SK-N-SH treated with all-trans-retinoic acid at 6 μM for 48 hours (cell line): ENCODE measurements around the gene APOLD1.

Experiments
- ATAC-seq: fragments of 200-7000 bp; cut with Tn5 transposase; 3 replicates; pipeline ENCODE4 v1.9.1; 2020; ENCODE audit warnings: mild to moderate bottlenecking, moderate library complexity
- ARNTL ChIP-seq: fragments of 450-650 bp; formaldehyde crosslinking; IDR thresholded peaks from 2 replicates; pipeline ENCODE4 v1.5.0; 2020; ENCODE audit warnings: low read depth, mild to moderate bottlenecking, moderate library complexity, borderline replicate concordance
- BACH2 ChIP-seq: fragments of 250-450 bp; sonication (Bioruptor Pico); IDR thresholded peaks from 2 replicates; pipeline ENCODE4 v1.9.0; 2021; ENCODE audit warnings: mild to moderate bottlenecking, borderline replicate concordance
- CREB5 ChIP-seq: fragments of 250-450 bp; sonication (Bioruptor Pico); IDR thresholded peaks from 2 replicates; pipeline ENCODE4 v1.5.1; 2020; ENCODE audit warnings: low read depth, mild to moderate bottlenecking, moderate library complexity
- CSDC2 ChIP-seq: fragments of 250-450 bp; sonication (Bioruptor Pico); IDR thresholded peaks from 2 replicates; pipeline ENCODE4 v1.5.0; 2020; ENCODE audit warnings: mild to moderate bottlenecking, moderate library complexity
- ESRRG ChIP-seq: fragments of 250-450 bp; sonication (Bioruptor Pico); IDR thresholded peaks from 2 replicates; pipeline ENCODE4 v1.6.1; 2021; ENCODE audit warnings: mild to moderate bottlenecking
- ISL1 ChIP-seq: fragments of 250-450 bp; sonication (Bioruptor Pico); IDR thresholded peaks from 2 replicates; pipeline ENCODE4 v2.1.2; 2022; ENCODE audit warnings: mild to moderate bottlenecking, moderate library complexity
- OSR1 ChIP-seq: fragments of 250-450 bp; sonication (Bioruptor Pico); IDR thresholded peaks from 2 replicates; pipeline ENCODE4 v1.8.0; 2022; ENCODE audit warnings: moderate library complexity, mild to moderate bottlenecking, inconsistent platforms
- PATZ1 ChIP-seq: fragments of 250-450 bp; sonication (Bioruptor Pico); IDR thresholded peaks from 2 replicates; pipeline ENCODE4 v1.8.0; 2020; ENCODE audit warnings: mild to moderate bottlenecking, moderate library complexity, borderline replicate concordance
- PPARA ChIP-seq: fragments of 250-450 bp; sonication (Bioruptor Pico); IDR thresholded peaks from 2 replicates; pipeline ENCODE4 v1.5.0; 2020; ENCODE audit warnings: mild to moderate bottlenecking, borderline replicate concordance
- SNAI2 ChIP-seq: fragments of 250-450 bp; sonication (Bioruptor Pico); IDR thresholded peaks from 2 replicates; pipeline ENCODE4 v1.5.0; 2020; ENCODE audit warnings: mild to moderate bottlenecking, moderate library complexity
- TOX ChIP-seq: fragments of 250-450 bp; sonication (Bioruptor Pico); IDR thresholded peaks from 2 replicates; pipeline ENCODE4 v1.8.0; 2021; ENCODE audit warnings: mild to moderate bottlenecking, moderate library complexity, borderline replicate concordance
- TSHZ2 ChIP-seq: fragments of 250-450 bp; sonication (Bioruptor Pico); IDR thresholded peaks from 2 replicates; pipeline ENCODE4 v1.5.0; 2020; ENCODE audit warnings: mild to moderate bottlenecking, moderate library complexity
- ZC3H10 ChIP-seq: fragments of 250-450 bp; sonication (Bioruptor Pico); IDR thresholded peaks from 2 replicates; pipeline ENCODE4 v1.5.1; 2021; ENCODE audit warnings: mild to moderate bottlenecking, moderate library complexity
- ZFP3 ChIP-seq: fragments of 250-450 bp; sonication (Bioruptor Pico); IDR thresholded peaks from 2 replicates; pipeline ENCODE4 v1.5.0; 2020; ENCODE audit warnings: mild to moderate bottlenecking, moderate library complexity
- ZFP30 ChIP-seq: fragments of 450-650 bp; formaldehyde crosslinking; IDR thresholded peaks from 2 replicates; pipeline ENCODE4 v1.5.0; 2022; ENCODE audit warnings: mild to moderate bottlenecking, moderate library complexity
- ZNF565 ChIP-seq: fragments of 450-650 bp; formaldehyde crosslinking; conservative IDR thresholded peaks from 2 replicates; pipeline ENCODE4 v1.5.0; 2020; ENCODE audit warnings: low read depth, mild to moderate bottlenecking, moderate library complexity
- ZNF70 ChIP-seq: fragments of 450-650 bp; formaldehyde crosslinking; IDR thresholded peaks from 2 replicates; pipeline ENCODE4 v1.5.0; 2020; ENCODE audit warnings: mild to moderate bottlenecking, moderate library complexity
- TF ChIP-seq, protein P1 (sequence below): fragments of 250-450 bp; sonication (Bioruptor Pico); IDR thresholded peaks from 2 replicates; pipeline ENCODE4 v1.8.0; 2021; ENCODE audit warnings: low read depth, mild to moderate bottlenecking, moderate library complexity, borderline replicate concordance

APOLD1 gene

DNA sequence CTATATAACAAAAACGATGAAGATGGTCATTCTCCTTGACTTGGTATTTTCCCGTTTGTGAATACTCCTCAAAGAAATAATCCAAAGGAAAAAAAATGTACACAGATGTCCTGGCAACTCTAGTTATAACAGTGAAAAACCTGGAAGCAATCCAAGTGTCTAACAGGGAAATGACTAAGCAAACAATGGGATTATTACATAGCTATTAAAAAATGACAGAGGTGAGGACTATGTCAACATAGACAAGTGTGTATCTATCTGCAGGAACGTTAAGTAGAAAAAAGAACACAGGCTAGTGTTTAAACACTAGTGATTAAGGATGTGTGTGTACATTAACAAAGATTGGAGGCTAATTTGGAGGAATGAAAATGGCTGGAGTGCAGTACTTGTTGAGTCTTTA, 5.9 kb upstream of the APOLD1 start:
- no peak for TF ChIP-seq SNAI2
- peak; percentile 58 for TF ChIP-seq ISL1 (CRISPR knock-in tag)
- peak; percentile 86 for ATAC-seq

DNA sequence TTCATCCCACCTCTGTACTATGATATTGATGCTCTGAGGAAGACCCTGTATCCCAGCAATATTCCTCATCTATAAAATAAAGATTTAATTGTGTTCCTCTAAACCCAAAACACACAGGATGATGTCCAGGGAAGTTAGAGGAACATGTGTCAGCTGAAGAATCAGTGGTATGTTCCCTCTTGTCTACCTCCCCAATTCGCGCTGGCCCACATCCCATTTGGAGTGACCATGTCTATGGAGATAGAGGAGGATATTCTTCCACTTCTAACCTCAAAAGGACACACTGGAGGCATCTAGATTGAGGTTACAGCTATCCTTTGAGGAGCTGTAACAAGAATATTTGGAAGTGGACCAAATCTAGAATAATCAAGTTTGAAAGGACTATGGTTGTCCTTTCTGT, 1.3 kb upstream of the APOLD1 start:
- no peak for ATAC-seq

DNA sequence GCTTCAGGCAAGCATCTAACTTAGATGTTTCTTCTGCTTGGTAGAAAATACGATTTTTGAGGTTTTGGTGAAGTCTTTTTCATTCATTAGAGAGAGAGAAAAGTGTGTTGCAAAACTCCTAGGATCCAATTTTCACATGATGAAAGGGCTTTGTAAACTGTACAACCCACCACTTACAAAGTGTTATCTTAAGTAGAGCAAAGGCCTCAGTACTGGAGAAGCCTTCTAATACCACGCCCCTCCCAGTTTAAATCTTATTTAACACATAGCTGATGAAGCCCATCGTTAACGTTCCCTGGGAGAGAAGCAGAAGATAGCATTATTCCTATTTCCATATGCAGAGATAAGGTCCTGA, 869 bp downstream of the APOLD1 start:
- TF ChIP-seq TOX (CRISPR knock-in tag) = no peak
- TF ChIP-seq TSHZ2 (CRISPR knock-in tag) = no peak
- TF ChIP-seq, protein P1, sequence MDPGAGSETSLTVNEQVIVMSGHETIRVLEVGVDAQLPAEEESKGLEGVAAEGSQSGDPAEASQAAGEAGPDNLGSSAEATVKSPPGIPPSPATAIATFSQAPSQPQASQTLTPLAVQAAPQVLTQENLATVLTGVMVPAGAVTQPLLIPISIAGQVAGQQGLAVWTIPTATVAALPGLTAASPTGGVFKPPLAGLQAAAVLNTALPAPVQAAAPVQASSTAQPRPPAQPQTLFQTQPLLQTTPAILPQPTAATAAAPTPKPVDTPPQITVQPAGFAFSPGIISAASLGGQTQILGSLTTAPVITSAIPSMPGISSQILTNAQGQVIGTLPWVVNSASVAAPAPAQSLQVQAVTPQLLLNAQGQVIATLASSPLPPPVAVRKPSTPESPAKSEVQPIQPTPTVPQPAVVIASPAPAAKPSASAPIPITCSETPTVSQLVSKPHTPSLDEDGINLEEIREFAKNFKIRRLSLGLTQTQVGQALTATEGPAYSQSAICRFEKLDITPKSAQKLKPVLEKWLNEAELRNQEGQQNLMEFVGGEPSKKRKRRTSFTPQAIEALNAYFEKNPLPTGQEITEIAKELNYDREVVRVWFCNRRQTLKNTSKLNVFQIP (CRISPR knock-in tag) = no peak
- no peak for TF ChIP-seq ZC3H10 (CRISPR knock-in tag)
- no peak for TF ChIP-seq PPARA (CRISPR knock-in tag)
- TF ChIP-seq ARNTL (CRISPR knock-in tag) = no peak
- TF ChIP-seq, all 23 proteins: peak for 0
- ATAC-seq = peak; percentile 7

More for the DNA sequence above, 1.3 kb upstream of the APOLD1 start:
- TF ChIP-seq CREB5 (CRISPR knock-in tag) (no peak), ZFP30 (CRISPR knock-in tag) (no peak), SNAI2 (no peak), ZFP3 (CRISPR knock-in tag) (no peak), ZNF70 (CRISPR knock-in tag) (no peak), OSR1 (CRISPR knock-in tag) (no peak), ISL1 (CRISPR knock-in tag) (no peak), ESRRG (no peak), ZC3H10 (CRISPR knock-in tag) (no peak), CSDC2 (CRISPR knock-in tag) (no peak), PATZ1 (no peak), ZNF565 (CRISPR knock-in tag) (no peak)

DNA sequence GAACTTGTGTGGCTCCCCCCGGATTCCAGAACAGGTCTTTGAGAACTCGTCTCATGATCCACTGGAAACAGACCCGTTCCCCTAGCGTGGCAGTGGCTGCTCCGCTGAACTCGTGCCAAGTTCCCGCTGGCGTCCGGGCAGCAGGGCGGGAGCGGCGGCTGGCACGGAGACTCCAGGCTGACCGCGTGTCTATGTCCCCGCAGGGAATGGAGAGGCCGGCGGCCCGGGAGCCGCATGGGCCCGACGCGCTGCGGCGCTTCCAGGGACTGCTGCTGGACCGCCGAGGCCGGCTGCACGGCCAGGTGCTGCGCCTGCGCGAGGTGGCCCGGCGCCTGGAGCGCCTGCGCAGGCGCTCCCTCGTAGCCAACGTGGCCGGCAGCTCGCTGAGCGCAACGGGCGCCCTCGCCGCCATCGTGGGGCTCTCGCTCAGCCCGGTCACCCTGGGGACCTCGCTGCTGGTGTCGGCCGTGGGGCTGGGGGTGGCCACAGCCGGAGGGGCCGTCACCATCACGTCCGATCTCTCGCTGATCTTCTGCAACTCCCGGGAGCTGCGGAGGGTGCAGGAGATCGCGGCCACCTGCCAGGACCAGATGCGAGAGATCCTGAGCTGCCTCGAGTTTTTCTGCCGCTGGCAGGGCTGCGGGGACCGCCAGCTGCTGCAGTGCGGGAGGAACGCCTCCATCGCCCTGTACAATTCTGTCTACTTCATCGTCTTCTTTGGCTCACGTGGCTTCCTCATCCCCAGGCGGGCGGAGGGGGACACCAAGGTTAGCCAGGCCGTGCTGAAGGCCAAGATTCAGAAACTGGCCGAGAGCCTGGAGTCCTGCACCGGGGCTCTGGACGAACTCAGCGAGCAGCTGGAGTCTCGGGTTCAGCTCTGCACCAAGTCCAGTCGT, 1.5 kb downstream of the APOLD1 start:
- ATAC-seq = peak; percentile 94
- peak; percentile 55; the same call in 1 of the 2 replicates for TF ChIP-seq SNAI2
- TF ChIP-seq ZNF565 (CRISPR knock-in tag) = no peak
- TF ChIP-seq BACH2 (CRISPR knock-in tag) = no peak
- TF ChIP-seq ARNTL (CRISPR knock-in tag) = no peak
- TF ChIP-seq CREB5 (CRISPR knock-in tag) = no peak
- 0 out of 2 replicates have a peak, but pooled peaks have one; percentile 39 for TF ChIP-seq CSDC2 (CRISPR knock-in tag)
- TF ChIP-seq ZC3H10 (CRISPR knock-in tag) = no peak
- TF ChIP-seq, all 23 proteins: peak for 2
